Mesothelial cell of epicardium (in vitro differentiated cells): ENCODE measurements around the gene DUS1L. TPM values are rescaled to one million over a fixed set of nuclear protein-coding genes. Genes with fewer than 3 reads are reported as not detected.

Experiments
- DNase-seq, 2 experiments: peaks; one replicate each; pipeline ENCODE4 v3.0.0; 2021; ENCODE audit warnings: low spot score in 2 of 2; ENCODE audit not compliant: unreplicated experiment in 2 of 2
- H3K27ac Mint-ChIP-seq: 2 replicates; pipeline ENCODE4 v1.8.0; 2021; ENCODE audit warnings: mixed read lengths
- H3K27me3 Mint-ChIP-seq: 2 replicates; pipeline ENCODE4 v1.8.0; 2021; ENCODE audit warnings: low read depth, mixed read lengths
- H3K36me3 Mint-ChIP-seq: 2 replicates; pipeline ENCODE4 v1.8.0; 2021; ENCODE audit warnings: mixed read lengths
- H3K4me1 Mint-ChIP-seq: 2 replicates; pipeline ENCODE4 v1.8.0; 2021; ENCODE audit warnings: mixed read lengths
- H3K4me3 Mint-ChIP-seq: 2 replicates; pipeline ENCODE4 v1.8.0; 2021; ENCODE audit warnings: mild to moderate bottlenecking, moderate library complexity, mixed read lengths
- H3K9me3 Mint-ChIP-seq: 2 replicates; pipeline ENCODE4 v1.8.0; 2021; ENCODE audit warnings: mixed read lengths
- total RNA-seq: library from RNA; stranded (reverse); gene quantifications from 3 replicates; pipeline ENCODE4 v1.2.1, GENCODE V29; 2021
- TF ChIP-seq, protein P1 (sequence below): fragments of 200-600 bp; sonication (generic); IDR thresholded peaks from one replicate; pipeline ENCODE4 v1.5.0; 2021; ENCODE audit warnings: antibody characterized with exemption; ENCODE audit not compliant: unreplicated experiment

The DUS1L gene
- total RNA-seq, 1 donor from 2014 or later = 94.9 TPM

GRCh38 chr17:82087961-82088837 is 22.6 kb upstream of the DUS1L start:
- Mint-ChIP-seq H3K9me3 (no peaks in the 10 kb centered on the region), H3K27ac (no peak overlapping the region), H3K4me1 (no peaks in the 10 kb centered on the region), H3K4me3 (no peak overlapping the region), H3K36me3 (peaks cover 5% of the 10 kb centered on the region), H3K27me3 (no peaks in the 10 kb centered on the region)
- TF ChIP-seq, protein P1, sequence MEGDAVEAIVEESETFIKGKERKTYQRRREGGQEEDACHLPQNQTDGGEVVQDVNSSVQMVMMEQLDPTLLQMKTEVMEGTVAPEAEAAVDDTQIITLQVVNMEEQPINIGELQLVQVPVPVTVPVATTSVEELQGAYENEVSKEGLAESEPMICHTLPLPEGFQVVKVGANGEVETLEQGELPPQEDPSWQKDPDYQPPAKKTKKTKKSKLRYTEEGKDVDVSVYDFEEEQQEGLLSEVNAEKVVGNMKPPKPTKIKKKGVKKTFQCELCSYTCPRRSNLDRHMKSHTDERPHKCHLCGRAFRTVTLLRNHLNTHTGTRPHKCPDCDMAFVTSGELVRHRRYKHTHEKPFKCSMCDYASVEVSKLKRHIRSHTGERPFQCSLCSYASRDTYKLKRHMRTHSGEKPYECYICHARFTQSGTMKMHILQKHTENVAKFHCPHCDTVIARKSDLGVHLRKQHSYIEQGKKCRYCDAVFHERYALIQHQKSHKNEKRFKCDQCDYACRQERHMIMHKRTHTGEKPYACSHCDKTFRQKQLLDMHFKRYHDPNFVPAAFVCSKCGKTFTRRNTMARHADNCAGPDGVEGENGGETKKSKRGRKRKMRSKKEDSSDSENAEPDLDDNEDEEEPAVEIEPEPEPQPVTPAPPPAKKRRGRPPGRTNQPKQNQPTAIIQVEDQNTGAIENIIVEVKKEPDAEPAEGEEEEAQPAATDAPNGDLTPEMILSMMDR = no peak
- no peak for DNase-seq

DNA sequence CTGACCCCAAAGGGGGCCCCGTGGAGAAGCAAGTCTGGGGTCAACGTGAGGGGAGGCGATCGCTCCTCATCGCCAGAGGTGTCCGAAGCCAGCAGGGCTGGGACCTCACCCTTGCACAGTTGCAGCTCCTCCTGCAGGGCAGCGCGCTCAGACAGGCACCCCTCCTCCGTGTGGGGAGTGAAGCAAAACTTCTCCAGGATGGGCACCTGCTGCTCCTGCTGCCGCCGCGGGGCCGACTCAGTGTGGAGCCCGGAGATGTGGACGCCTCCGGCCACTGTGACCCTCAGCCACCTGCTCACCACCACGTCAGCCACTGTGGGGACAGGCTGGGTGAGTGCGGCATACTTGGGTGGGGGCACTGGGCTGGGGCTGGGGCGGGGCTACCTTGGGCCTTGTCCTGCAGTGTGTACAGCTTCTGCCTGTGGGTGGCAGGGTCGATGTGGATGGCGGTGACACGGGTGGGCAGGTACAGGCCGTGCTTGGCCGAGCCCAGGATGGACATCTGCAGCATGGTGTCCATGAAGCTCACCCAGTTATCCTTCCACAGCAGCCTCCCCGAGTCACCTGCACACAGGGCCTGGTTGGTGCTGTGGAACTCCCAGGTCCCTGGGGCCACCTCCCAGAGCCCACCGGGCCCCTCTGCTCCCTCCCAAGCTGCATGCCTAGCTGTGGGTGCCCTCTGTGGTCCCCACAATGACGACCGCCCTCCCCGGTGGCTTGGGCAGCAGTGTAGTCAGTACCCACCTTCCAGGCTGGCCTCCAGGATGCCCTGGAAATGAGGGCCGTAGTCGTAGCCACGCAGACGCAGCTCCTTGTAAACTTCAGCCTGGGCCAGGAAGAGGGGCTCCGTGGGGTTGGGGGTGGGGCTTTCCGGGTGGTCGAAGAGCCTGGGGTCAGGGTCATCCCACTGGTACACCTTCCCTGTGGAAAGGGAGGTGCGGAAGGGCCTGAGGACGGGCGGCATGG is 21.6 kb upstream of the DUS1L start:
- H3K4me1 Mint-ChIP-seq = no peaks in the 10 kb centered on the region
- H3K27me3 Mint-ChIP-seq = no peaks in the 10 kb centered on the region
- TF ChIP-seq, protein P1 = no peak
- no peak overlapping the region for H3K4me3 Mint-ChIP-seq
- no peak for DNase-seq
- H3K9me3 Mint-ChIP-seq = no peaks in the 10 kb centered on the region
- peaks cover 5% of the 10 kb centered on the region for H3K36me3 Mint-ChIP-seq
- H3K27ac Mint-ChIP-seq = no peak overlapping the region

- Mint-ChIP-seq H3K4me3 (no peak overlapping the region), H3K9me3 (no peaks in the 10 kb centered on the region), H3K27me3 (no peaks in the 10 kb centered on the region), H3K27ac (no peak overlapping the region), H3K36me3 (peaks cover 5% of the 10 kb centered on the region), H3K4me1 (no peaks in the 10 kb centered on the region)
- TF ChIP-seq, protein P1 = no peak
- no peak for DNase-seq
Observed at GRCh38 chr17:82085931-82086764, 20.5 kb upstream of the DUS1L start.

DNA sequence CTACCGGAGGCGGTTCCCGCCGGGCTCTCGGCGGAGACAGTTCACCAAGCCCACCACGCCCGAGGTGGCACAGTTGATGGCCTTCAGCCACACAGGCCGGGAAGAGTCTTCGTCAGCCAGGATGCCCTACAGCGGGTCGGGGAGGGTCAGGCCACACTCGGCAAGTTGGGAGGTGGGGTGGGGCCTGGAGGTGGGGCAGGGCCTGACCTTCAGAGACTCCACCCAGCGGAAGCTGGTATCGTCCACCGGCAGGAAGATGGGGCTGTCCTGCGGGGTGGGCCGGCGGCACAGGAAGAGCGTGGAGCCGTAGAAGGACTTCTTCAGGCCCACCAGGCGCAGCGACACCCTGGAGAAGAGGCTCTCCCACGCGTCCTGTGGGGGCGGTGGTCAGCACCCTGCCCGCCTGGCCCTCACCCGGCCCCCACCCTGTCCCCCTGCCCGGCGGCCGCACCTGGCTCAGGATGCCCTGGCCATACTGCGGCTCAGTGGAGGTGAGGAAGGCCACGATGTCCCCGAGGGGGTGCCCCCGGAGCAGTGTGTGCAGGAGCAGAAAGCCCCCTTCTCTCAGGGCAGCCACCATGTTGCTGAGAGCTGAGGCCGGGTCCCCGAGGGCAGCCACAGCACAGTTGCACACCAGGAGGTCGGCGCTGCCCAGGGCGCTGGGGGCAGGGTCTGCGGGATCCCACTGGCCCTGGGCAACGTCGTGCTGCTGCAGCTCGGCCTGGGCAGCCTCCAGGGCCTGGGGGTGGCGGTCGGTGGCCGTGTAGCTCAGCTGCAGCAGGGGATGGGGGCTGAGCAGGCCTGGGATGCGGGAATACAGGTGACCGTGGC is 19.6 kb upstream of the DUS1L start:
- TF ChIP-seq, protein P1 = no peak
- Mint-ChIP-seq H3K4me1 (no peaks in the 10 kb centered on the region), H3K27ac (no peak overlapping the region), H3K36me3 (peaks cover 5% of the 10 kb centered on the region), H3K9me3 (no peaks in the 10 kb centered on the region), H3K27me3 (no peaks in the 10 kb centered on the region), H3K4me3 (no peak overlapping the region)
- no peak for DNase-seq
